ENCODE results near the gene STING1.

GRCh38 chr5:139453683-139454567, 28.6 kb downstream of the STING1 start:
- TF ChIP-seq EZH2phosphoT487 (IDR thresholded peaks at IDR 0.05; ENCODE audit: insufficient read depth, low read depth) = no peak
- no peak for TF ChIP-seq EZH2 (IDR thresholded peaks at IDR 0.05; ENCODE audit: insufficient read depth, poor library complexity, severe bottlenecking)

All from GM23248 (cell line).